HG03045 (cell line): Measurements from ENCODE around the gene LIAS.
"Not testable (repeated sequence)": the region's sequence is repeated elsewhere in the genome, so short reads cannot be mapped to it uniquely, and the experiment has no call there.

ENCODE experiments used
- ATAC-seq: cut with Tn5 transposase; IDR thresholded peaks from one replicate; pipeline ENCODE4 v1.9.1; 2021; ENCODE audit warnings: mild to moderate bottlenecking, moderate library complexity; ENCODE audit not compliant: unreplicated experiment

Gene LIAS

GRCh38 chr4:39452860-39453587, 5.8 kb upstream of the LIAS start:
- ATAC-seq: no peak

- ATAC-seq: no peak
Observed at GRCh38 chr4:39453738-39454137, 5.1 kb upstream of the LIAS start.

- ATAC-seq: no peak
Observed at GRCh38 chr4:39455486-39455885, 3.4 kb upstream of the LIAS start.

- ATAC-seq: no peak
Observed at GRCh38 chr4:39456946-39457763, 1.7 kb upstream of the LIAS start.

- ATAC-seq: not testable (repeated sequence)
Observed at GRCh38 chr4:39458161-39458504, 723 bp upstream of the LIAS start.

- ATAC-seq: no peak
Observed at GRCh38 chr4:39464886-39465501, 6.1 kb downstream of the LIAS start.

- no peak for ATAC-seq
Observed at GRCh38 chr4:39466747-39467146, 7.9 kb downstream of the LIAS start.

- no peak for ATAC-seq
Observed at GRCh38 chr4:39467464-39467863, 8.6 kb downstream of the LIAS start.

GRCh38 chr4:39469429-39470077, 10.7 kb downstream of the LIAS start:
- ATAC-seq: no peak

- ATAC-seq: no peak
Observed at GRCh38 chr4:39470402-39470801, 11.5 kb downstream of the LIAS start.

- no peak for ATAC-seq
Observed at GRCh38 chr4:39472396-39472795, 13.5 kb downstream of the LIAS start.

GRCh38 chr4:39476187-39476895, 17.5 kb downstream of the LIAS start:
- ATAC-seq: no peak

GRCh38 chr4:39480251-39480650, 21.4 kb downstream of the LIAS start:
- ATAC-seq: no peak

GRCh38 chr4:39480902-39481695, 22.2 kb downstream of the LIAS start:
- no peak for ATAC-seq

GRCh38 chr4:39484582-39485272, 25.9 kb downstream of the LIAS start:
- no peak for ATAC-seq

- no peak for ATAC-seq
Observed at GRCh38 chr4:39486221-39486804, 27.5 kb downstream of the LIAS start.

- no peak for ATAC-seq
Observed at GRCh38 chr4:39490322-39490721, 31.5 kb downstream of the LIAS start.

- ATAC-seq: no peak
Observed at GRCh38 chr4:39494354-39494753, 35.5 kb downstream of the LIAS start.
